ENCODE results near the gene SYF2. TPM values are rescaled to one million over a fixed set of nuclear protein-coding genes. Genes with fewer than 3 reads are reported as not detected.

The SYF2 gene
- total and polyA plus RNA-seq, 2 of the 13 experiments (the other 11 are each of a cell fraction or from before 2014, with no cell fraction given), result 17.8 to 34.1 TPM

- no peak for TF ChIP-seq ZNF644 (CRISPR knock-in tag; IDR thresholded peaks at IDR 0.05; ENCODE audit: low read depth)
- no peak for TF ChIP-seq ZNF672 (CRISPR knock-in tag; IDR thresholded peaks at IDR 0.05)
- no peak for TF ChIP-seq ZNF841 (CRISPR knock-in tag; IDR thresholded peaks at IDR 0.05; ENCODE audit: borderline replicate concordance)
- no peak for TF ChIP-seq ZNF275 (CRISPR knock-in tag; IDR thresholded peaks at IDR 0.05; ENCODE audit: borderline replicate concordance)
- no peak for TF ChIP-seq ZHX1 (CRISPR knock-in tag; IDR thresholded peaks at IDR 0.05; ENCODE audit: low read depth)
- no peak for TF ChIP-seq ZNF296 (CRISPR knock-in tag; conservative IDR thresholded peaks at IDR 0.05)
- no peak for TF ChIP-seq ATF7 (IDR thresholded peaks at IDR 0.05)
- TF ChIP-seq ATF7 (CRISPR knock-in tag; IDR thresholded peaks at IDR 0.05), result no peak
- TF ChIP-seq STAG1 (CRISPR knock-in tag; IDR thresholded peaks at IDR 0.05), result no peak
- no peak for TF ChIP-seq ATF1 (CRISPR knock-in tag; IDR thresholded peaks at IDR 0.05)
These were observed 24.2 kb downstream of the SYF2 start (continued) for GRCh38 chr1:25208092-25208491.

GRCh38 chr1:25206201-25206600 is 26.1 kb downstream of the SYF2 start:
- CTCF ChIA-PET (ENCODE audit: low intra/inter-chr PET ratio, low total read pairs), result interaction anchor here (2.9 kb wide), 1 partner anchor 88 kb away, joined by 55 read pairs; no protein-coding TSS in a partner anchor

More at GRCh38 chr1:25206201-25206600, 26.1 kb downstream of the SYF2 start:
- peaks cover 41% of the 10 kb centered on the region for H3K4me1 ChIP-seq (ENCODE audit: insufficient read depth, low read length)
- no peaks in the 10 kb centered on the region for H3K36me3 ChIP-seq (replicated peaks in 1 of 2; ENCODE audit: control insufficient read depth in 1 of 2, insufficient read depth in 2 of 2, low read length in 2 of 2)
- WGBS (ENCODE audit: low lambda C conversion rate), result 80% methylated on average over 5 of the region's 5 CpGs
- intact Hi-C loops (cut with micrococcal nuclease; ENCODE audit: unreplicated experiment) (loop anchor here (5.0 kb wide), 1 partner anchor 169 kb away; no protein-coding TSS in a partner anchor), in situ Hi-C loops (cut with HindIII; ENCODE audit: extremely low pct_ligation_motif_present, low pct_unique_long_range_greater_than_20kb) (loop anchor here (5.0 kb wide), 1 partner anchor 89 kb away; no protein-coding TSS in a partner anchor)
- H3K27me3 ChIP-seq (ENCODE audit: control insufficient read depth in 1 of 2, insufficient read depth in 2 of 2, low read length in 2 of 2), result no peaks in the 10 kb centered on the region; a peak in 1 of 5 replicates
- no peak overlapping the region for H2AFZ ChIP-seq (ENCODE audit: low read length)
- H4K20me1 ChIP-seq (ENCODE audit: insufficient read depth, low read length), result no peaks in the 10 kb centered on the region
- DNase-seq (ENCODE audit: low spot score), result no peak
- POLR2A ChIA-PET, result interaction anchor here (2.3 to 2.9 kb wide), 2 partner anchors 26 to 38 kb away, joined by 10 to 13 read pairs; partner anchors contain the start of gene SYF2
- H3K27ac ChIP-seq (ENCODE audit: extremely low read length, insufficient read depth, low read length), result no peak overlapping the region
- no TSS peak for BruUV-seq (replicated peaks)
- H3K79me2 ChIP-seq (ENCODE audit: insufficient read depth, low read length), result no peaks in the 10 kb centered on the region
- FAIRE-seq, result no peak
- no peak overlapping the region for H3K4me2 ChIP-seq (ENCODE audit: low read depth, low read length)
- ATAC-seq, result no peak
- TF ChIP-seq SIN3B (IDR thresholded peaks at IDR 0.05; ENCODE audit: low read length) (no peak), ZFP41 (CRISPR knock-in tag; IDR thresholded peaks at IDR 0.05; ENCODE audit: borderline replicate concordance) (no peak), ZMAT5 (CRISPR knock-in tag; IDR thresholded peaks at IDR 0.05; ENCODE audit: borderline replicate concordance, low read depth) (no peak), MLX (CRISPR knock-in tag; IDR thresholded peaks at IDR 0.05) (no peak), ZNF546 (CRISPR knock-in tag; conservative IDR thresholded peaks at IDR 0.05) (no peak), E2F1 (CRISPR knock-in tag; IDR thresholded peaks at IDR 0.05) (no peak)
- H3K9ac ChIP-seq (ENCODE audit: insufficient read depth, low read depth, low read length), result no peak overlapping the region
- H3K9me3 ChIP-seq (ENCODE audit: low read length), result no peaks in the 10 kb centered on the region
- no peak overlapping the region for H3K4me3 ChIP-seq (replicated peaks in 1 of 3; ENCODE audit: insufficient read depth in 1 of 3, low read depth in 2 of 3, low read length in 3 of 3)

All from HepG2 (cell line).